Inflammatory macrophage treated with lipopolysaccharide for 1 hour (primary cell): ENCODE results near the gene LOXL1.

Experiments used
- DNase-seq, 2 donors: peaks; one replicate each; pipeline ENCODE4 v3.0.0-alpha.2; 2020 to 2022

LOXL1 gene

GRCh38 chr15:73994912-73995622 lies 68.8 kb downstream of the LOXL1 start:
- peak; percentile 42 to 55 for DNase-seq

- DNase-seq = no peak
These were observed 70.0 kb downstream of the LOXL1 start for GRCh38 chr15:73996267-73996666.

- DNase-seq = peak; percentile 83 to 84
These were observed 70.7 kb downstream of the LOXL1 start for GRCh38 chr15:73996939-73997338.

- DNase-seq = no peak
These were observed 71.7 kb downstream of the LOXL1 start for GRCh38 chr15:73997986-73998385.
